Mesenchymal stem cell (in vitro differentiated cells and primary cell): ENCODE data around the gene ZNF600.
"Not testable (repeated sequence)": the region's sequence is repeated elsewhere in the genome, so short reads cannot be mapped to it uniquely, and the experiment has no call there.

Experiments used
- DNase-seq: peaks from one replicate; pipeline ENCODE4 v3.0.0-alpha.2; 2013
- H2AFZ ChIP-seq: one replicate; pipeline ENCODE4 v1.6.1; 2013; ENCODE audit warnings: low read depth, mild to moderate bottlenecking, control low read depth, inconsistent platforms, low read length, moderate library complexity
- H2AK5ac ChIP-seq: 2 replicates; pipeline ENCODE4 v1.6.1; 2013; ENCODE audit warnings: low read length, moderate library complexity, mild to moderate bottlenecking, inconsistent platforms; ENCODE audit not compliant: severe bottlenecking
- H2BK120ac ChIP-seq: one replicate; pipeline ENCODE4 v1.6.1; 2013; ENCODE audit warnings: low read depth, mild to moderate bottlenecking, inconsistent platforms, low read length, moderate library complexity
- H2BK12ac ChIP-seq, 2 experiments: one replicate each; pipeline ENCODE4 v1.6.1; 2013; ENCODE audit warnings: inconsistent platforms in 2 of 2, low read length in 2 of 2, mild to moderate bottlenecking in 2 of 2, moderate library complexity in 2 of 2, control low read depth in 1 of 2
- H2BK15ac ChIP-seq: one replicate; pipeline ENCODE4 v1.6.1; 2013; ENCODE audit warnings: mild to moderate bottlenecking, low read depth, inconsistent platforms; ENCODE audit not compliant: poor library complexity, severe bottlenecking
- H2BK5ac ChIP-seq: 2 replicates; pipeline ENCODE4 v1.6.1; 2013; ENCODE audit warnings: low read depth, mild to moderate bottlenecking, low read length, control low read depth, inconsistent platforms; ENCODE audit not compliant: poor library complexity, severe bottlenecking
- H3K14ac ChIP-seq, 2 experiments: one replicate each; pipeline ENCODE4 v1.6.1; 2013; ENCODE audit warnings: inconsistent platforms in 2 of 2, low read length in 2 of 2, control low read depth in 1 of 2, mild to moderate bottlenecking in 1 of 2, moderate library complexity in 1 of 2
- H3K18ac ChIP-seq, 2 experiments: one replicate each; pipeline ENCODE4 v1.6.1; 2013; ENCODE audit warnings: inconsistent platforms in 2 of 2, low read length in 2 of 2, control low read depth in 1 of 2, low read depth in 1 of 2, mild to moderate bottlenecking in 1 of 2
- H3K23ac ChIP-seq, 2 experiments: one replicate each; pipeline ENCODE4 v1.6.1; 2013; ENCODE audit warnings: inconsistent platforms in 2 of 2, low read length in 2 of 2, mild to moderate bottlenecking in 2 of 2, moderate library complexity in 2 of 2, control low read depth in 1 of 2
- H3K27ac ChIP-seq: 2 replicates; pipeline ENCODE4 v1.5.1; 2013; ENCODE audit warnings: mild to moderate bottlenecking, moderate library complexity, low read length, control low read depth, inconsistent platforms; ENCODE audit not compliant: poor library complexity, severe bottlenecking
- H3K27me3 ChIP-seq, 2 experiments: 2 replicates each; pipeline versions ENCODE4 v1.6.1 to v1.7.0; 2013; ENCODE audit warnings: low read length in 2 of 2, mild to moderate bottlenecking in 2 of 2, moderate library complexity in 2 of 2, control low read depth in 1 of 2, inconsistent platforms in 1 of 2; ENCODE audit not compliant: control insufficient read depth in 1 of 2, insufficient read depth in 1 of 2
- H3K36me3 ChIP-seq, 2 experiments: 2 replicates each; pipeline versions ENCODE4 v1.6.1 to v1.7.0; 2013; ENCODE audit warnings: low read length in 2 of 2, control low read depth in 1 of 2, inconsistent platforms in 1 of 2, low read depth in 1 of 2, mild to moderate bottlenecking in 1 of 2; ENCODE audit not compliant: insufficient read depth in 2 of 2, control insufficient read depth in 1 of 2
- H3K4ac ChIP-seq, 2 experiments: one replicate each; pipeline ENCODE4 v1.6.1; 2013; ENCODE audit warnings: inconsistent platforms in 2 of 2, low read length in 2 of 2, mild to moderate bottlenecking in 2 of 2, moderate library complexity in 2 of 2, control low read depth in 1 of 2, low read depth in 1 of 2
- H3K4me1 ChIP-seq: 2 replicates; pipeline ENCODE4 v1.6.1; 2013; ENCODE audit warnings: low read depth, low read length, control low read depth; ENCODE audit not compliant: control insufficient read depth, insufficient read depth
- H3K4me2 ChIP-seq: 2 replicates; pipeline ENCODE4 v1.6.1; 2013; ENCODE audit warnings: low read length, mild to moderate bottlenecking, inconsistent platforms; ENCODE audit not compliant: poor library complexity, severe bottlenecking
- H3K4me3 ChIP-seq, 2 experiments: 2 replicates each; pipeline versions ENCODE4 v1.5.1 to v1.7.0; 2013; ENCODE audit warnings: low read length in 2 of 2, mild to moderate bottlenecking in 2 of 2, control low read depth in 1 of 2, low read depth in 1 of 2; ENCODE audit not compliant: insufficient read depth in 1 of 2
- H3K79me1 ChIP-seq: replicated peaks from 2 replicates; pipeline ENCODE4 v1.6.1; 2013; ENCODE audit warnings: mild to moderate bottlenecking, control low read depth, low read length, inconsistent platforms; ENCODE audit not compliant: poor library complexity, severe bottlenecking
- H3K9ac ChIP-seq: 2 replicates; pipeline ENCODE4 v1.7.0; 2013; ENCODE audit warnings: mild to moderate bottlenecking, low read length, moderate library complexity
- H3K9me3 ChIP-seq: 2 replicates; pipeline ENCODE4 v1.7.0; 2013; ENCODE audit warnings: mild to moderate bottlenecking, low read length; ENCODE audit not compliant: control insufficient read depth
- H4K8ac ChIP-seq: one replicate; pipeline ENCODE4 v1.6.1; 2013; ENCODE audit warnings: inconsistent platforms, mild to moderate bottlenecking, low read length, moderate library complexity
- H4K91ac ChIP-seq: one replicate; pipeline ENCODE4 v1.6.1; 2013; ENCODE audit warnings: mild to moderate bottlenecking, low read length, inconsistent platforms
- WGBS: methylation state at CpG from one replicate; pipeline ENCODE4 v1.1.7; 2013; ENCODE audit warnings: mixed read lengths; 5-methylcytosine and 5-hydroxymethylcytosine counted together

Gene ZNF600

DNA sequence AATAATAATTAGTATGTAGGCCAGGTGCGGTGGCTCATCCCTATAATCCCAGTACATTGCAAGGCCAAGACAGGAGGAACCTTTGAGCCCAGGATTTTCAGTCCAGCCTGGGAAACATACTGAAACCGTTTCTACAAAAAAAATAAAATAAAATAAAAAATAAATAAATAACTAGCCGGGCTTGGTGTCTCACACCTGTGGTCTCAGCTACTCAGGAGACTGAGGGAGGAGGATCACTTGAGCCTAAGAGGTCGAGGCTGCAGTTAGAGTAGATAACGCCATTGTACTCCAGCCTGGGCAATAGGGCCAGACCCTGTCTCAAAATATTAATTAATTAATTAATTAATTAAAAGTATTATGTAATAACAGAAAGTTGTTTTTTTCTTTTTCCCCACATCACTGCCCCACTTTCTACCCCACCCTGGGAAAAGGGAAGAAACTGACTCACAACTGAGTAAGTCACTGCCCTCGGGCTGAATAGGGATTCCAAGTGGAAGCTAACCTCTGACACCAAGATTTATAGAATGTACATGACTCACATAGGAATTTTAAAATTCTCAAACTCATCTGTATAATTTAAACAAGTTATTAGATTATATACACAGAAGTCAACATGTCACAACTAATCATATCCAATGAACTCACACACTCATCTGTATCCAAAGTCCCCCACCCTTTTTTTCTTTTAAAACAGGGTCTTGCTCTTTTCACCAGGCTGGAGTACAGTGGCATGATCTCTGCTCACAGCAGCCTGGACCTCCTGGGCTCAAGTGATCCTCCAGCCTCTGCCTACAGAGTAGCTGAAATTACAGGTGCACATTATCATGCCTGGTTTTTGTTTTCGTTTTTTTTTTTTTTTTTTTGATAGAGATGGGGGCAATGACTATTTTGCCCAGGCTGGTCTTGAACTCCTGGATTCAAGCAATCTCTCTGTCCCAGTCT, 64.3 kb downstream of the ZNF600 start:
- no peaks in the 10 kb centered on the region for H3K27me3 ChIP-seq
- peaks cover 20% of the 10 kb centered on the region for H3K4me1 ChIP-seq
- H3K36me3 ChIP-seq = peaks cover 24 to 38% of the 10 kb centered on the region in 2 experiments
- no peak overlapping the region for H2BK15ac ChIP-seq
- no peak overlapping the region for H4K8ac ChIP-seq
- no peaks in the 10 kb centered on the region for H3K9me3 ChIP-seq
- no peak overlapping the region for H3K23ac ChIP-seq
- H3K9ac ChIP-seq = no peak overlapping the region
- no peak overlapping the region for H3K14ac ChIP-seq
- H3K27ac ChIP-seq = peak overlapping the region; percentile 74
- WGBS = 52% methylated on average over 3 of the region's 7 CpGs
- no peak overlapping the region for H2AK5ac ChIP-seq
- no peak overlapping the region for H3K4ac ChIP-seq
- no peak overlapping the region for H2BK12ac ChIP-seq
- H3K4me3 ChIP-seq = no peak overlapping the region
- peak overlapping the region; percentile 31 for H2BK5ac ChIP-seq
- H2BK120ac ChIP-seq = no peak overlapping the region
- peak; percentile 88 for DNase-seq
- H3K79me1 ChIP-seq = peaks cover 17% of the 10 kb centered on the region
- no peak overlapping the region for H2AFZ ChIP-seq
- no peak overlapping the region for H3K18ac ChIP-seq
- H4K91ac ChIP-seq = no peak overlapping the region
- no peak overlapping the region for H3K4me2 ChIP-seq

DNA sequence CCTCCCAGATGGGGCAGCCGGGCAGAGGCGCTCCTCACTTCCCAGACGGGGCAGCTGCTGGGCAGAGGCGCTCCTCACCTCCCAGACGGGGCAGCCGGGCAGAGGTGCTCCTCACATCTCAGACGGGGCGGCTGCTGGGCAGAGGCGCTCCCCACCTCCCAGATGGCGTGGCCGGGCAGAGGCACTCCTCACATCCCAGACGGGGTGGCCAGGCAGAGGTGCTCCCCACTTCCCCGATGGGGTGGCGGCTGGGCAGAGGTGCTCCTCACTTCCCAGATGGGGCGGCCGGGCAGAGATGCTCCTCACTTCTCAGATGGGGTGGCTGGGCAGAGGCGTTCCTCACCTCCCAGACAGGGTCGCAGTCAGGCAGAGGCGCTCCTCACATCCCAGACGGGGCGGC, 66.0 kb downstream of the ZNF600 start:
- 98% methylated on average over 21 of the region's 21 CpGs for WGBS
- H2BK12ac ChIP-seq, H3K18ac ChIP-seq, H2AFZ ChIP-seq, H2BK15ac ChIP-seq, H3K14ac ChIP-seq, H4K8ac ChIP-seq, H3K4me3 ChIP-seq, H3K4ac ChIP-seq, H2BK120ac ChIP-seq, H3K27me3 ChIP-seq, DNase-seq, H4K91ac ChIP-seq, H3K4me2 ChIP-seq, H2AK5ac ChIP-seq, H3K27ac ChIP-seq, H2BK5ac ChIP-seq, H3K23ac ChIP-seq, H3K9ac ChIP-seq, H3K9me3 ChIP-seq: not testable (repeated sequence)
- Histone ChIP-seq H3K36me3 (peaks cover 15 to 27% of the 10 kb centered on the region in 2 experiments), H3K79me1 (peaks cover 12% of the 10 kb centered on the region), H3K4me1 (peaks cover 24% of the 10 kb centered on the region)

DNA sequence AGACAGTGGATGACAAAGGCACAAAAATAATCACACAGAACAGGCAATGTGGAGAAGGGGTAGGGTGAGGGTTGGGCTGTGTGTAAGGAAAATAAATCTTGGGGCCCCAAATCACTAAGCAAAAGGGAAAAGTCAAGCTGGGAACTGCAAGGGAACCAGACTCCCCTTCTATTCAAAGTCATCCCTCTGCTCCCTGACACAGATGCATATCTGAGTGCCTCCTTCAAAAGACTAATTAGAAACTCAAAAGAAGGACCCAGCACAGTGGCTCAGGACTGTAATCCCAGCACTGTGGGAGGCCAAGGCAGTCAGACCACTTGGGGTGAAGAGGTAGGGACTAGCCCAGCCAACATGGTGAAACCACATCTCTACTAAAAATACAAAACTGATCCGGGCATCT, 70.1 kb downstream of the ZNF600 start:
- Histone ChIP-seq H3K36me3 (peaks cover 40 to 44% of the 10 kb centered on the region in 2 experiments), H2BK120ac (no peak overlapping the region), H3K27me3 (no peaks in the 10 kb centered on the region), H4K8ac (no peak overlapping the region), H2BK12ac (no peak overlapping the region), H3K4ac (no peak overlapping the region), H2AK5ac (no peak overlapping the region), H3K9me3 (peaks cover 10% of the 10 kb centered on the region), H3K14ac (no peak overlapping the region), H2AFZ (no peak overlapping the region), H3K4me3 (no peak overlapping the region), H3K9ac (no peak overlapping the region), H2BK5ac (no peak overlapping the region), H3K27ac (no peak overlapping the region), H3K4me2 (no peak overlapping the region), H2BK15ac (no peak overlapping the region), H4K91ac (peak overlapping the region; percentile 23), H3K18ac (no peak overlapping the region), H3K23ac (no peak overlapping the region), H3K79me1 (peaks cover 14% of the 10 kb centered on the region), H3K4me1 (peaks cover 10% of the 10 kb centered on the region)
- 26% methylated on average over 1 of the region's 1 CpG for WGBS
- DNase-seq = no peak

DNA sequence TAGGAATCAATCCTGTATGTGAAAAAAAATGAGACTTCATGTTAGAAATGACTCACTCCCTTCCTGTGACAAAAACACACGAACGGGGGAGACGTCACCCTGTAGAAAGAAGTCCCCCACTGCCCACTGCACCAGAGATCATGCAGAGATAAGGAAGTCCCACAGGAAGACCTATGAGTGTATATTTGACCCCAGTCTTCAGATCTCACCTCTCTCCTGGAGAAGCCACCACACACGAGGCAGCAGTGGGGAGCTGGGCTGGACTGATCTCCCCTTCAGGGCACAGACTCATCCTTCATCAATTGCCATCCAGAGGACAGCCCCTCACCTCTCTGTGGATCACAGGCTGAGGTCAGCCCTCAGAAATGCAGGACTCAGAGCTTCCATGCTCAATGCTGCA, 70.7 kb downstream of the ZNF600 start:
- 46% methylated on average over 4 of the region's 4 CpGs for WGBS
- H3K4ac ChIP-seq, H3K4me3 ChIP-seq, H2AFZ ChIP-seq, H2BK5ac ChIP-seq, H3K23ac ChIP-seq, H3K27ac ChIP-seq, H2AK5ac ChIP-seq, H2BK120ac ChIP-seq, H3K79me1 ChIP-seq, H3K4me2 ChIP-seq, H2BK15ac ChIP-seq, H3K4me1 ChIP-seq, H3K14ac ChIP-seq, H4K8ac ChIP-seq, H3K9ac ChIP-seq, H3K18ac ChIP-seq, H4K91ac ChIP-seq, H2BK12ac ChIP-seq, H3K27me3 ChIP-seq: not testable (repeated sequence)
- Histone ChIP-seq H3K36me3 (peaks cover 44 to 46% of the 10 kb centered on the region in 2 experiments), H3K9me3 (peaks cover 17% of the 10 kb centered on the region)
- DNase-seq = peak; percentile 48
